ENCODE data around the gene MRPS6.

- TF ChIP-seq, protein P1, sequence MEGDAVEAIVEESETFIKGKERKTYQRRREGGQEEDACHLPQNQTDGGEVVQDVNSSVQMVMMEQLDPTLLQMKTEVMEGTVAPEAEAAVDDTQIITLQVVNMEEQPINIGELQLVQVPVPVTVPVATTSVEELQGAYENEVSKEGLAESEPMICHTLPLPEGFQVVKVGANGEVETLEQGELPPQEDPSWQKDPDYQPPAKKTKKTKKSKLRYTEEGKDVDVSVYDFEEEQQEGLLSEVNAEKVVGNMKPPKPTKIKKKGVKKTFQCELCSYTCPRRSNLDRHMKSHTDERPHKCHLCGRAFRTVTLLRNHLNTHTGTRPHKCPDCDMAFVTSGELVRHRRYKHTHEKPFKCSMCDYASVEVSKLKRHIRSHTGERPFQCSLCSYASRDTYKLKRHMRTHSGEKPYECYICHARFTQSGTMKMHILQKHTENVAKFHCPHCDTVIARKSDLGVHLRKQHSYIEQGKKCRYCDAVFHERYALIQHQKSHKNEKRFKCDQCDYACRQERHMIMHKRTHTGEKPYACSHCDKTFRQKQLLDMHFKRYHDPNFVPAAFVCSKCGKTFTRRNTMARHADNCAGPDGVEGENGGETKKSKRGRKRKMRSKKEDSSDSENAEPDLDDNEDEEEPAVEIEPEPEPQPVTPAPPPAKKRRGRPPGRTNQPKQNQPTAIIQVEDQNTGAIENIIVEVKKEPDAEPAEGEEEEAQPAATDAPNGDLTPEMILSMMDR (IDR thresholded peaks at IDR 0.05 in 4 of 5, conservative IDR thresholded peaks at IDR 0.05 in 1 of 5): no peak
- no peak for TF ChIP-seq POLR2A (IDR thresholded peaks at IDR 0.05)
Observed at GRCh38 chr21:34115160-34115559, 41.8 kb downstream of the MRPS6 start.

Data from gastrocnemius medialis (tissue), 4 donors.